HUES64 (cell line): ENCODE data around the gene MLLT10.
"Not testable (repeated sequence)": the region's sequence is repeated elsewhere in the genome, so short reads cannot be mapped to it uniquely, and the experiment has no call there.

Source experiments
- H3K27ac ChIP-seq: 2 replicates; pipeline ENCODE4 v1.7.0; 2013; ENCODE audit warnings: low read depth, low read length, inconsistent platforms
- H3K27me3 ChIP-seq: 2 replicates; pipeline ENCODE4 v1.6.1; 2013; ENCODE audit warnings: mild to moderate bottlenecking, low read length; ENCODE audit not compliant: insufficient read depth
- H3K36me3 ChIP-seq: 2 replicates; pipeline ENCODE4 v1.6.1; 2013; ENCODE audit warnings: mild to moderate bottlenecking, low read length; ENCODE audit not compliant: insufficient read depth
- H3K4me1 ChIP-seq: 2 replicates; pipeline ENCODE4 v1.6.1; 2013; ENCODE audit warnings: mild to moderate bottlenecking, low read length, moderate library complexity; ENCODE audit not compliant: insufficient read depth
- H3K4me3 ChIP-seq: 2 replicates; pipeline ENCODE4 v1.5.1; 2013; ENCODE audit warnings: mild to moderate bottlenecking, low read length, moderate library complexity
- H3K9ac ChIP-seq: 2 replicates; pipeline ENCODE4 v1.6.1; 2013; ENCODE audit warnings: mild to moderate bottlenecking, low read depth, low read length
- H3K9me3 ChIP-seq: 2 replicates; pipeline ENCODE4 v1.6.1; 2013; ENCODE audit warnings: low read depth, low read length; ENCODE audit not compliant: insufficient read depth
- WGBS: fragments of 150-250, 120-280 bp; methylation state at CpG from one replicate; pipeline ENCODE4 v1.1.7; 2013; ENCODE audit warnings: missing lambda C conversion rate; 5-methylcytosine and 5-hydroxymethylcytosine counted together

Gene MLLT10

GRCh38 chr10:21531164-21531563, 2.9 kb upstream of the MLLT10 start:
- H3K4me1 ChIP-seq: peaks cover 58% of the 10 kb centered on the region
- H3K9me3 ChIP-seq: no peaks in the 10 kb centered on the region
- WGBS: no CpG with 5 or more reads among the region's 1 CpG
- peaks cover 8% of the 10 kb centered on the region for H3K36me3 ChIP-seq
- no peak overlapping the region for H3K9ac ChIP-seq
- H3K27me3 ChIP-seq: no peaks in the 10 kb centered on the region
- H3K4me3 ChIP-seq: no peak overlapping the region
- peak overlapping the region; percentile 21; the same call in 1 of the 2 replicates for H3K27ac ChIP-seq

- Histone ChIP-seq H3K27ac (peak overlapping the region; percentile 95), H3K27me3 (no peaks in the 10 kb centered on the region)
- WGBS: 53% methylated on average over 10 of the region's 10 CpGs
These were observed 1.2 kb upstream of the MLLT10 start for GRCh38 chr10:21532694-21533466.

DNA sequence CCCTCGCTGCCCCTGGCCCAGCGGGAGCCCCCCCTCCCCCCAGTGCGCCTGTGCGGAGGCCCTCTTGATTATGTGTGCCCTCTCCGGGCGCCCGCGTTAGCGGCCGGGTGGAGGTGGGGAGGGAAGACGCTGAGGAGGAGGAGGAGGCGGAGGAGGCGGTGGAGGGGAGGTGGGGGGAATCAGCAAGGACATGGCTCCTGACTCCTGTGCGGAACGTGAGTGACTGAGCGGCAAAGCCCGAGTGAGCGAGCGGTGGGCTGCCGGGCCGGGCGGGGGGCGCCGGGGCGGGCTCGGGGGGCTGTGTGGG, 201 bp downstream of the MLLT10 start:
- Histone ChIP-seq H3K36me3 (peaks cover 33% of the 10 kb centered on the region), H3K9me3 (no peaks in the 10 kb centered on the region), H3K27ac (peak overlapping the region; percentile 84; the same call in 1 of the 2 replicates), H3K4me3 (peak overlapping the region; percentile 68), H3K4me1 (peaks cover 42% of the 10 kb centered on the region), H3K9ac (no peak overlapping the region), H3K27me3 (no peaks in the 10 kb centered on the region)
- 1% methylated on average over 25 of the region's 26 CpGs for WGBS

More at GRCh38 chr10:21532694-21533466, 1.2 kb upstream of the MLLT10 start:
- Histone ChIP-seq H3K4me3 (peak overlapping the region; percentile 68), H3K9ac (peak overlapping the region; percentile 91), H3K9me3 (no peaks in the 10 kb centered on the region), H3K36me3 (peaks cover 20% of the 10 kb centered on the region), H3K4me1 (peaks cover 54% of the 10 kb centered on the region)

- Histone ChIP-seq H3K36me3 (peaks cover 39% of the 10 kb centered on the region), H3K27ac (peak overlapping the region; percentile 84; the same call in 1 of the 2 replicates)
- 1% methylated on average over 85 of the region's 96 CpGs for WGBS
These were observed 817 bp downstream of the MLLT10 start for GRCh38 chr10:21534604-21535493.

GRCh38 chr10:21535494-21535965, 1.5 kb downstream of the MLLT10 start:
- Histone ChIP-seq H3K36me3 (peaks cover 46% of the 10 kb centered on the region), H3K27me3 (no peaks in the 10 kb centered on the region), H3K4me3 (peak overlapping the region; percentile 70), H3K9me3 (no peaks in the 10 kb centered on the region), H3K27ac (peak overlapping the region; percentile 72; the same call in 1 of the 2 replicates), H3K9ac (peak overlapping the region; percentile 76), H3K4me1 (peaks cover 29% of the 10 kb centered on the region)
- 39% methylated on average over 9 of the region's 9 CpGs for WGBS

More at GRCh38 chr10:21534604-21535493, 817 bp downstream of the MLLT10 start:
- peaks cover 36% of the 10 kb centered on the region for H3K4me1 ChIP-seq
- H3K9me3 ChIP-seq: no peaks in the 10 kb centered on the region
- H3K4me3 ChIP-seq: peak overlapping the region; percentile 70
- H3K27me3 ChIP-seq: no peaks in the 10 kb centered on the region
- peak overlapping the region; percentile 76 for H3K9ac ChIP-seq

GRCh38 chr10:21535976-21536375, 1.9 kb downstream of the MLLT10 start:
- Histone ChIP-seq H3K4me3 (peak overlapping the region; percentile 70), H3K4me1 (peaks cover 24% of the 10 kb centered on the region), H3K36me3 (peaks cover 51% of the 10 kb centered on the region)
- not testable (repeated sequence) for H3K9ac ChIP-seq, H3K27me3 ChIP-seq, H3K27ac ChIP-seq, H3K9me3 ChIP-seq
- WGBS: 90% methylated on average over 9 of the region's 9 CpGs

- H3K36me3 ChIP-seq: peaks cover 60% of the 10 kb centered on the region
- no peak overlapping the region for H3K27ac ChIP-seq
- peaks cover 16% of the 10 kb centered on the region for H3K4me1 ChIP-seq
- no peak overlapping the region for H3K4me3 ChIP-seq
- no peaks in the 10 kb centered on the region for H3K9me3 ChIP-seq
- 95% methylated on average over 3 of the region's 3 CpGs for WGBS
- no peak overlapping the region for H3K9ac ChIP-seq
- H3K27me3 ChIP-seq: no peaks in the 10 kb centered on the region
These were observed 2.8 kb downstream of the MLLT10 start for GRCh38 chr10:21536874-21537273.

GRCh38 chr10:21540701-21541100, 6.7 kb downstream of the MLLT10 start:
- H3K9ac ChIP-seq, H3K4me3 ChIP-seq, H3K27ac ChIP-seq, H3K9me3 ChIP-seq, H3K4me1 ChIP-seq, H3K27me3 ChIP-seq: not testable (repeated sequence)
- peaks cover 94% of the 10 kb centered on the region for H3K36me3 ChIP-seq
- 96% methylated on average over 3 of the region's 4 CpGs for WGBS

GRCh38 chr10:21547246-21547645, 13.2 kb downstream of the MLLT10 start:
- no peak overlapping the region for H3K9ac ChIP-seq
- no peak overlapping the region for H3K27ac ChIP-seq
- H3K27me3 ChIP-seq: no peaks in the 10 kb centered on the region
- H3K4me3 ChIP-seq: no peak overlapping the region
- no peaks in the 10 kb centered on the region; the same call in 1 of the 2 replicates for H3K4me1 ChIP-seq
- H3K9me3 ChIP-seq: no peaks in the 10 kb centered on the region
- peaks cover 75% of the 10 kb centered on the region for H3K36me3 ChIP-seq
- WGBS: 93% methylated on average over 5 of the region's 6 CpGs

DNA sequence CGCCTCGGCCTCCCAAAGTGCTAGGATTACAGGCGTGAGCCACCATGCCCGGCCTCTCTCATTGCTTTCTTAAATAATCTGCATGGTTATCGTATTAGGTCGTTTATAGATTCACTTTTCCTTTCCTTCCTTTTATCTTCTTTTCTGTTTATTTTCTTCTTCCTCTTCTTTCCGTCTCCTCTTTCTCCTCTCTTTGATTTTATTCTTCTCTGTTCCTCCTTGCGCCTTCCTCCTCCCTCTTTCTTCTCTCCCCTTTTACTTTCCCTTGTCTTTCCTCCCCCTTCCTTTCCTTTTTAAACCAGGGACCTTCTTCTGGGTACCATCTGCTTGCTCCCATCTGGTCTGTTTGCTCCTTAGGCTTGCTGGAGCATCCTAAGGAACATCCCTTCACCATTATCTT, 18.6 kb downstream of the MLLT10 start:
- H3K9me3 ChIP-seq: no peaks in the 10 kb centered on the region
- H3K4me1 ChIP-seq: no peaks in the 10 kb centered on the region; the same call in 1 of the 2 replicates
- no peaks in the 10 kb centered on the region for H3K27me3 ChIP-seq
- H3K4me3 ChIP-seq: no peak overlapping the region
- H3K36me3 ChIP-seq: peaks cover 82% of the 10 kb centered on the region
- WGBS: 96% methylated on average over 8 of the region's 8 CpGs
- no peak overlapping the region for H3K27ac ChIP-seq
- no peak overlapping the region for H3K9ac ChIP-seq

DNA sequence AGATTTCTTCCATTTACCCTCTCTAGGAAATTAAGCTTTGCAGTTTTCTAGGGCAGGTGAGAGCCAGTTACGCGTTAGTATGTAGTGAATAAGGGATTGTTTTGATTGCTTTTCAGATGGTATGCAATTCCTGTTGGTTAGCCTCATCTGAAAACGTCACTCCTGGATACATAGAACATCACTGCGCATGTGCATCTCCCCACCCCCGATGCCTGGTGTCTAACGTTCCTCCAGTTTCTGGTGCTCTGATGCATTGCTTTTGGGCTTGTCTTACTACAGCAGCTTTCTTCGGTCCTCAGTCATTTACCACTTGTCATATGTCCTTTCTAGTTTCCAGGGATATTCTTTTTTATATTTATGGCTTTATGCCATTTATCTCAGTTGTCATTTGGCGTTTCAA, 22.5 kb downstream of the MLLT10 start:
- WGBS: 96% methylated on average over 7 of the region's 8 CpGs
- H3K27me3 ChIP-seq: no peaks in the 10 kb centered on the region
- H3K27ac ChIP-seq: no peak overlapping the region
- no peak overlapping the region for H3K9ac ChIP-seq
- H3K4me1 ChIP-seq: no peaks in the 10 kb centered on the region
- H3K9me3 ChIP-seq: no peaks in the 10 kb centered on the region
- no peak overlapping the region for H3K4me3 ChIP-seq
- peaks cover 82% of the 10 kb centered on the region for H3K36me3 ChIP-seq
